ENCODE results near the gene NUTF2.

NUTF2 gene

DNA sequence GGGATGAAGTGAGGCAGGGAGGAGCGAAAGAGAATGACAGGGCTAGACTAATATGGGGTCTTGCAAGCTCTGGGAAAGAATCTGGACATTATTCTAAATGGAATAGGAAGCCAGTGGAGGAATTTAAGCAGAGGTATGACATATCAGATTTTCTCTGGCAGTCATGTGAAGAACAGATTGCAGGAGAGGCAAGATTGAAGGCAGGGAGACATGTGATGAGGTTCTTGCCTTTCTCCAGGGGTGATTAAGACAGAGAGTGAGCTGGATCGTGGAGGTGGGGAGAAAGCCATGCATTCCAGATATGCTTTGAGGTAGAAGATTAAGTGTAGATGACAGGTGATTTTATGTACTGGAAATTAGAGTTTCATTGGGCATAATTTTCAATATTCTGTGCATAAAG is 8.9 kb upstream of the NUTF2 start:
- no peak for DNase-seq (ENCODE audit: low read depth)

GRCh38 chr16:67841198-67841815 is 5.4 kb upstream of the NUTF2 start:
- no peak for DNase-seq (ENCODE audit: low read depth)

- peak; percentile 91 for DNase-seq (ENCODE audit: low read depth)
Observed at GRCh38 chr16:67841816-67842508, 4.8 kb upstream of the NUTF2 start, which contains the start of gene THAP11. TSS of gene THAP11 (plus strand) at chr16:67842320. CDS start at chr16:67842555, 235 bp downstream.

DNA sequence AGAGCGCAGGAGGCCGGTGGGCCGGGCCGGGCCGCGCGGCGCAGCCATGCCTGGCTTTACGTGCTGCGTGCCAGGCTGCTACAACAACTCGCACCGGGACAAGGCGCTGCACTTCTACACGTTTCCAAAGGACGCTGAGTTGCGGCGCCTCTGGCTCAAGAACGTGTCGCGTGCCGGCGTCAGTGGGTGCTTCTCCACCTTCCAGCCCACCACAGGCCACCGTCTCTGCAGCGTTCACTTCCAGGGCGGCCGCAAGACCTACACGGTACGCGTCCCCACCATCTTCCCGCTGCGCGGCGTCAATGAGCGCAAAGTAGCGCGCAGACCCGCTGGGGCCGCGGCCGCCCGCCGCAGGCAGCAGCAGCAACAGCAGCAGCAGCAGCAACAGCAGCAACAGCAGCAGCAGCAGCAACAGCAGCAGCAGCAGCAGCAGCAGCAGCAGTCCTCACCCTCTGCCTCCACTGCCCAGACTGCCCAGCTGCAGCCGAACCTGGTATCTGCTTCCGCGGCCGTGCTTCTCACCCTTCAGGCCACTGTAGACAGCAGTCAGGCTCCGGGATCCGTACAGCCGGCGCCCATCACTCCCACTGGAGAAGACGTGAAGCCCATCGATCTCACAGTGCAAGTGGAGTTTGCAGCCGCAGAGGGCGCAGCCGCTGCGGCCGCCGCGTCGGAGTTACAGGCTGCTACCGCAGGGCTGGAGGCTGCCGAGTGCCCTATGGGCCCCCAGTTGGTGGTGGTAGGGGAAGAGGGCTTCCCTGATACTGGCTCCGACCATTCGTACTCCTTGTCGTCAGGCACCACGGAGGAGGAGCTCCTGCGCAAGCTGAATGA is 4.0 kb upstream of the NUTF2 start:
- DNase-seq (ENCODE audit: low read depth) = peak; percentile 67

- no peak for DNase-seq (ENCODE audit: low read depth)
Observed at GRCh38 chr16:67843343-67843765, 3.4 kb upstream of the NUTF2 start.

- DNase-seq (ENCODE audit: low read depth) = no peak
Observed at GRCh38 chr16:67844497-67844896, 2.2 kb upstream of the NUTF2 start.

DNA sequence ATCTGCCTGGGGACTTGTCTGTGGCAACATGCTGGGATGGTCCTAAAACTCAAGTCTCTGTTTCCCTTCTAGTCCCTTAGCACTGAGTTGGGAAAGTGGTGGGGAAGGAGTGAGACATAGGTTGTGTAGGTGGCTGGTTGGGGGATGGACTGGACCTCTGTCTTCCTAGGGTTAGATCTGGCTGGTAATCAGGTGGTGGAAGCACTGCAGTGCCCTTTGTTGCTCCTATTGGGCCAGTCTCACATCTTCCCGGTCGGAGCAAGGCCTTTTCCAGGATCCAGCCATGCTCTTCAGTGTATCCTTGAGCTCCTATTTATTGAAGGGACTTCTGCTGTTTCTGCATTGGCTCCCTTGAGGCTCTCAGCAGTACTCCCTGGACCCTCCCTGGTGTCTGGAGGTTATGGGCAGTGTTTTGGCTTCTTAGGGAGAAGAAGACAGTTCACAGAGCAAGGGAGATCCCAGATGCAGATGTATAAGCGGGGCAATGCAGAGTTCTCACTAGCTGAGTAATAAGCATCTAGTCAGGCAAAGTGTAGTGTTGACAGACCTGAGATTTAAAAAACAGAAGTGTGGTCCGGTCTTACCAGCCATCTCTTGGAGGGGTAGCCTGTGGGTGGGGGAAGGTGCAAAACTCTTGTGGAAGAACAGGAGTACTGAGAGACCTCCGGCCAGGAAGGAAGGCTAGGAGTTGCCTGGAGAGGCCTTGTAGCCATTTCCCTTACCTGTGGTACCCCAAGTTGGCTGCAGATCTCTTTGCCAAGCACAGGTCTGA is 1.3 kb upstream of the NUTF2 start:
- DNase-seq (ENCODE audit: low read depth) = no peak

DNA sequence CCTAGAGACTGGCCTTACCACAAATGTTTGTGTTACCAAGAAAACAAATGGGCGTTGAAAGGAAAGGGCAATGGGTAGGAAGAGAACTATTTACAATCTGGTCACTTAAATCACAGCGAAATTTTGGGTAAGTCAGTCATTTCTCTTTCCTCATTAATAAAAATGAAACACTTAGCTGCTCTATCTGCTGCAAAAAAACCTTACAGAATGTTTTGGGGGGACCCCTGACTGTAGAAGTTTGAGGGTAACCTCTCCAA is 742 bp upstream of the NUTF2 start:
- DNase-seq (ENCODE audit: low read depth) = no peak

DNA sequence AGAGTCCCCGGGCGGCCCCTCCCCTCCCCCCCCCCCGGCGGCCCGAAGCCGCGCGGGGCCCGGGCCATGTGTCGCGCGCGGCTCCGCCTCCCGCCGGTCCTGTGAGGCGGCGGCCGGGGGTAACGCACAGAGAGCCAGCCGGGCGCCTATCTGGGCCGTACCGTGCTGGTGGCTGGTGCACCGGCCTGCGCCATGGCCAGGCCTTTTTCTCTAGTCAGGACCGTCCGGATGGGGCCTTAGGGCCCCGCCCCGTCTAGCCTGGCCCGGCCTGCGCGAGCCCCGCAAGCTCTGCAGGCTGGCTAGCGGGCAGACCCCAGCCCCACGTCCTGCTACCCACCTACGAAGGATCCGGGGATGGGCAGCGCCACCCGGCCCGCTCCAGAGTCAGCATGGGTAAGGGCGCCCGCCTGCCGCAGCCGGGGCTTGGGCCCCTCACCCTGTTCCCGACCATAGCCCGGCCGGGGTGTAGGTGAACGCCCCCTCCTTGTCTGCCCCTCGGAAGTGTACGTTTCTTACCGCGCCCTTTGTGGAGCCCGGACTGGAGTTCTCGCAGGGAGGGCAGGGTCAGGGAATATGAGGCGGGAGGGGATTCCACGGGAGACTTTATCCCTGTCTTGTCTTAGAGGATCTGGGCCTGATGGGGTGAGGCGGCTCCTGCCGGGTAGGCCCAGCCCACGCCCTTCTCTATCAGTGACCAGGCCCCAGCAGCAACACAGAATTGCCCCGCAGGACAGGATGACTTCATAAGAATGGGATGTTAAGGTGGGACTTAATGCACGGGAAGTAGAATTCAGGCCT is 530 bp downstream of the NUTF2 start, which contains the start of gene CENPT:
Gene CENPT (minus strand): TSS at position 630 of the 798 bp plus-strand sequence. CDS start 13,834 bp downstream, outside the sequence.
- DNase-seq (ENCODE audit: low read depth) = no peak

DNA sequence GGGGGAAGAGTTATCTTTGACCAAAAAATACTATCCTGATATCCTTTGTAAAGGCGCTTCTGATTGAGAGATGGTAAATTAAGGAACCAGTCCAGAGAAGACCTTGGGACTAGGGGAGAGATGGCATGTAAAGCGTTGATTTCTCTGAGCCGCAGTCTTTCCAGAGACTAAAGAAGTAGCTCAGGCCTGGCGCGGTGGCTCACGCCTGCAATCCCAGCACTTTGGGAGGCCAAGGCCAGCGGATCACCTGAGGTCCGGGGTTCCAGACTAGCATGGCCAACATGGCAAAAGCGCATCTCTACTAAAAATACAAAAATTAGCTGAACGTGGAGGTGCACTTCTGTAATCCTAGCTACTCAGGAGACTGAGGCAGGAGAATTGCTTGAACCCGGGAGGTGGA is 1.4 kb downstream of the NUTF2 start:
- no peak for DNase-seq (ENCODE audit: low read depth)

GRCh38 chr16:67853670-67854069 is 6.9 kb downstream of the NUTF2 start:
- DNase-seq (ENCODE audit: low read depth) = no peak

GRCh38 chr16:67855789-67856188 is 9.1 kb downstream of the NUTF2 start:
- DNase-seq (ENCODE audit: low read depth) = no peak

DNA sequence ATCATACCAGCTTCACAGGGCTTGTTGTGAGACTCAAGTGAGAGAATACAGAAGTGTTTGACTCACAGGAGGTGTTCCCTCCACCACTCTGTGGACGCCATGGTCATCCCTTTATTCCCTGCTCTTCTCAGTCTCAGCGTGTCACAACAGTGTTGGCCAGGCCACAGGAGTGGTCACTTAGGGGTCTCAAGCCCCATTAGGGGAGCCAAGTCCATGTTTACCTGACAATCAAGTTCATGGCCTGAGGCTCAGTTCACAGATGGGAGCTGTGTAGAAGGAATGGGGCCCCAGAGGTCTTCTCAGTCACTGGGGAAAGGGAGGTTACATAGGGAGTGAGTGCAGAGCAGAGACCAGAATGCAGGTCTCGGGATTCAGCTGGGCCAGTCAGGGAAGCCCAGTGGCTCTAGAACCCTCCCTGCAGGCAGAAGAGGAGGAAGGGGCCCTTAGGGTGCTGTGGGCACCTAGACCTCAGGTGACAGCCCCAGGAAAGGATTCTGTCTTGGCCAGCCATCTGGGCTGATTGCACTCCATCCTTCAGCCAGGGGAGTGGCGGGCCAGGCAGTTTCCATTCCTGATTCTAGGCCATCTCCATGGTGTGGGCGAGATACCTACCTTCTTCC is 10.3 kb downstream of the NUTF2 start:
- DNase-seq (ENCODE audit: low read depth) = no peak

GRCh38 chr16:67857547-67858233 is 11.0 kb downstream of the NUTF2 start:
- no peak for DNase-seq (ENCODE audit: low read depth)

DNA sequence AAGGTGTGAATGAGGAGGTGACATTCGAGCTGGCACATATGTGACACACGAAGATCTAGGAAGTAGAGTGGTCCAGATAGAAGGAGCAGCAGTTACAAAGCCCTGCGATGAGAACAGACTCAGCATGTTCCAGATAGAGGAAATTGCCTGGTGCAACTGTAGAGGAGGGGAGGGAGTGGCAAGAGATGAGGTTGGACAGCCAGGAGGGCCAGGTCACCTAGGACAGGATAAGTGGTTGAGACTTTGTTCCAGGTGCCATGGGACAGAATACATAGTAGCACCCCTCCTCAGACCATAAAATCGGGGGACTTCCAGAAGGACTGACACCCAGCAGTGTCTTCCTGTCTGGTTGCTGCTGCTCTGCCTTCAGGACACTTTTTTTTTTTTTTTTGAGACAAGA is 11.8 kb downstream of the NUTF2 start:
- DNase-seq (ENCODE audit: low read depth) = no peak

DNA sequence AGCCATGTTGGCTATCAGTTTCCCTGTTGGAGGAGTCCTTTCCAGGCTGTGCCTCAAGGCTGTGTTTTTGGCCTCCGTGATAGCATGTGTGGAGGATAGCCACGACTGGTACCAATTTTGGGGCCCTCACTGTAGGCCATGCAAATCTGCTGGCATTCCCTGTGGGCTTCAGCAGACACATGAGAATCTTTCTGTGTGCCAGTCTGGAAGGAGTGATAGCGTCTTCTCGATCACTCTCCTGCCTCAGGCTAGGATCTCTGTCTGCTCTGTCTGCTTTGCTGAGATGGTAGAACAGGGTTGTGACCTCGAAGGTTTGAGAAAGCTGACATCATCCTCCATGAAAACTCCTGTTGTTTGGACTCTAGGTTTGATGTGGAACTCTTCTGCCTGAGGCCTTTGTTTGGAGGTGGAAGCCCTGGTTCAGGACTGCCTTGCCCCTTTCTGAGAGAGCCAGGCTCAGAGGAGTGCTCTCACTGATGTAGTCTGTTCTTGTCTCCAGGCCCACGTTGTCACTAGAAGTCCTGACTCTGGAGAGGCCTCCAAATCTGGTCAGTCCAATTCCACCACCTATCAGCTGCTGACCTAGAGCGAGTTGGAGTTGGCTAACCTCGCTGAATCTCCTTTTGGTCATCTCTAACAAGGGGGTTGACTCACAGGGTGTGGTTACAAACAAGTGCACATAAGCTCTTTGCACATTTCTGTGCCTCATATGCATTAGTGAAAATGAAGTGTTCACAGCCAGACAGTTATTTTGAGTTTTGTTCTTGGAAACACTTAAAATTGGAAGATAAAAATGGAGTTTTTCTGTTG is 14.1 kb downstream of the NUTF2 start:
- no peak for DNase-seq (ENCODE audit: low read depth)

GRCh38 chr16:67861877-67862276 is 15.1 kb downstream of the NUTF2 start:
- no peak for DNase-seq (ENCODE audit: low read depth)

- DNase-seq (ENCODE audit: low read depth) = no peak
Observed at GRCh38 chr16:67862623-67863583, 16.2 kb downstream of the NUTF2 start.
